ENCODE results near the gene NCKAP1.
A peak's percentile ranks its signal among the peaks of the same experiment; 100 is the strongest.

The NCKAP1 gene

GRCh38 chr2:183035298-183035953 is 2.8 kb downstream of the NCKAP1 start:
- Histone ChIP-seq H3K4me1 (ENCODE audit: control insufficient read depth, insufficient read depth, low read length) (peaks cover 17% of the 10 kb centered on the region), H3K9me3 (ENCODE audit: control insufficient read depth, insufficient read depth, low read length) (no peaks in the 10 kb centered on the region), H3K36me3 (ENCODE audit: control insufficient read depth, insufficient read depth, low read length) (no peaks in the 10 kb centered on the region), H3K9ac (ENCODE audit: low read depth, low read length) (no peak overlapping the region), H3K4me3 (ENCODE audit: low read depth, low read length) (peak overlapping the region; percentile 61), H3K27me3 (ENCODE audit: control insufficient read depth, insufficient read depth, low read length) (peaks cover 8% of the 10 kb centered on the region)

DNA sequence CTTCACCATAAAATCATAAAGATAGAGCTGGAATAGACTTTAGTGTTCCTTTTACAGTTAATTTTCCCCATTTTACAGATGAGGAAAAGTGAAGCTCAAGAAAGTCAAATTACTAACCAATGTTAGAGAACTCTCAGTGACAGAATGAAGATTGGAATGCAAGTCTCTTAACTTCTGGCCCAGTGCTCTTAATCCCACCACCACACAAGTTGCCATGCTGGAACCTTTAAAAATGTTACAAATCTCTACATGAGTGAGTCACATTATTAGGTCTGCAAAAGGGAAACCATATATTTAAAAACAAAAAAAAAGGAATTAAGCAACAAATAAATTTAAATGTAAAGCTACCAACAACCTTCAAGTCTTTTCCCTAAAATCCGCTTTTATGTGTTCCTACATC is 3.5 kb downstream of the NCKAP1 start:
- Histone ChIP-seq H3K9me3 (ENCODE audit: control insufficient read depth, insufficient read depth, low read length) (no peaks in the 10 kb centered on the region), H3K36me3 (ENCODE audit: control insufficient read depth, insufficient read depth, low read length) (no peaks in the 10 kb centered on the region), H3K4me1 (ENCODE audit: control insufficient read depth, insufficient read depth, low read length) (peaks cover 17% of the 10 kb centered on the region), H3K27me3 (ENCODE audit: control insufficient read depth, insufficient read depth, low read length) (peaks cover 8% of the 10 kb centered on the region), H3K9ac (ENCODE audit: low read depth, low read length) (no peak overlapping the region), H3K4me3 (ENCODE audit: low read depth, low read length) (no peak overlapping the region)

DNA sequence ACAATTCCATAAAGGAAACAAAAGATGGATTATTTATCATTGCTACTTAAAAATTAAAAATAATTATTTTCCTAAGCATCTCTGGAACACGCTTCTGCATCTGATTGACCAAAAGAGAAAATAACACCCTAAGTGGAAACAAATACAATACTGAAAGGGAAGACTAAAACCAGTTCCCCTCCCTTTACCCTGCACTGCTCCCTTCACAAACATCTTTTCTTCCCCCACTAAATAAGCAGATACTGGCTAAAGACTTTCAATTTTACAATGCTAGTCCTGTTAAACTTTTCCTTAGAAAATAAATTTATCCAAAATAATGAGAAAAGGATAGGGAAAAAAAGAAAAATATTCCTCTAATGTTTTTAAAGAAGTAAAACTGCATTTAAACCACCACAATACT is 4.3 kb downstream of the NCKAP1 start:
- Histone ChIP-seq H3K9me3 (ENCODE audit: control insufficient read depth, insufficient read depth, low read length) (no peaks in the 10 kb centered on the region), H3K9ac (ENCODE audit: low read depth, low read length) (no peak overlapping the region), H3K4me3 (ENCODE audit: low read depth, low read length) (no peak overlapping the region), H3K27me3 (ENCODE audit: control insufficient read depth, insufficient read depth, low read length) (peaks cover 1% of the 10 kb centered on the region), H3K36me3 (ENCODE audit: control insufficient read depth, insufficient read depth, low read length) (no peaks in the 10 kb centered on the region), H3K4me1 (ENCODE audit: control insufficient read depth, insufficient read depth, low read length) (peaks cover 15% of the 10 kb centered on the region)

DNA sequence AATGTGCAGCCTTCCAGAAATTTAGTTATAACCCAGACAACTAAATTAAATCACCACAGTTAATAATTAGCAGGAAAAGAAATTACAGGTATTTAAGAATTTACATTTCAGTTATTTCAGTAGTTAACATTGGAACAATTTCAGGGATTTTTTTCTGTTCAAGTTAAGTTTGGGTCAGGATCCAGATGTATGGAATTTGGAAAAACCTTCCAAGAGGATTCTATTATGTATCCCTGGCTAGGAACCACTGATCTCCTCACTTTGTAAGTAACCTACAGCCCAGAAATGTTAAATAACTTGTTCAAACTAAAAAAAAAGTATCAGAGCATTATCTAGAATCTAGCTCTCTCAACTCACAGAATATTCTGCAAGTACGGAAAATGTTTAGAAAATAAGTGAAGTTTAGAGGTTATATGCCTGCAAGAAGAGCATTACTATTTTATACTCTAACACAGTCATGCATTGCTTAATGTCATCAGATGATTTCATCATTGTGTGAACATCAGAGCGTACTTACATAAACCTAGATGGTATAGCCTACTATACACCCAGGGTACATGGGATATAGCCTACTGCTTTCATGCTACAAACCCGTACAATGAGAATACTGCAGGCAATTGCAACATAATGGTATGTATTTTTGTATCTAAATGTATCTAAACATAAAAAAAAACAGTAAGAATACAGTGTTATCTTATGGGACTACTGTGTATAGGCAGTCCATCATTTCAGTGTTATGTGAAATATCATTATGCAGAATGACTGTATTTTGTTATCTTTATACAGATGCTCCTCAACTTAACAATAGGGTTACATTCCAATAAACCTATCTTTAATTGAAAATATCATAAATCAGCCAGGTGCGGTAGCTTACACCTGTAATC is 6.1 kb downstream of the NCKAP1 start:
- no peaks in the 10 kb centered on the region for H3K27me3 ChIP-seq (ENCODE audit: control insufficient read depth, insufficient read depth, low read length)
- no peaks in the 10 kb centered on the region for H3K9me3 ChIP-seq (ENCODE audit: control insufficient read depth, insufficient read depth, low read length)
- H3K36me3 ChIP-seq (ENCODE audit: control insufficient read depth, insufficient read depth, low read length) = no peaks in the 10 kb centered on the region
- no peak overlapping the region for H3K9ac ChIP-seq (ENCODE audit: low read depth, low read length)
- peaks cover 14% of the 10 kb centered on the region for H3K4me1 ChIP-seq (ENCODE audit: control insufficient read depth, insufficient read depth, low read length)
- no peak overlapping the region for H3K4me3 ChIP-seq (ENCODE audit: low read depth, low read length)

- Histone ChIP-seq H3K9me3 (ENCODE audit: control insufficient read depth, insufficient read depth, low read length) (no peaks in the 10 kb centered on the region), H3K4me3 (ENCODE audit: low read depth, low read length) (no peak overlapping the region), H3K36me3 (ENCODE audit: control insufficient read depth, insufficient read depth, low read length) (no peaks in the 10 kb centered on the region), H3K4me1 (ENCODE audit: control insufficient read depth, insufficient read depth, low read length) (peaks cover 4% of the 10 kb centered on the region), H3K9ac (ENCODE audit: low read depth, low read length) (no peak overlapping the region), H3K27me3 (ENCODE audit: control insufficient read depth, insufficient read depth, low read length) (no peaks in the 10 kb centered on the region)
These were observed 9.0 kb downstream of the NCKAP1 start for GRCh38 chr2:183029219-183029618.

- no peaks in the 10 kb centered on the region for H3K27me3 ChIP-seq (ENCODE audit: control insufficient read depth, insufficient read depth, low read length)
- no peaks in the 10 kb centered on the region for H3K36me3 ChIP-seq (ENCODE audit: control insufficient read depth, insufficient read depth, low read length)
- H3K9ac ChIP-seq (ENCODE audit: low read depth, low read length) = no peak overlapping the region
- no peak overlapping the region for H3K4me3 ChIP-seq (ENCODE audit: low read depth, low read length)
- no peaks in the 10 kb centered on the region for H3K9me3 ChIP-seq (ENCODE audit: control insufficient read depth, insufficient read depth, low read length)
- no peaks in the 10 kb centered on the region for H3K4me1 ChIP-seq (ENCODE audit: control insufficient read depth, insufficient read depth, low read length)
These were observed 10.1 kb downstream of the NCKAP1 start for GRCh38 chr2:183028108-183028507.

DNA sequence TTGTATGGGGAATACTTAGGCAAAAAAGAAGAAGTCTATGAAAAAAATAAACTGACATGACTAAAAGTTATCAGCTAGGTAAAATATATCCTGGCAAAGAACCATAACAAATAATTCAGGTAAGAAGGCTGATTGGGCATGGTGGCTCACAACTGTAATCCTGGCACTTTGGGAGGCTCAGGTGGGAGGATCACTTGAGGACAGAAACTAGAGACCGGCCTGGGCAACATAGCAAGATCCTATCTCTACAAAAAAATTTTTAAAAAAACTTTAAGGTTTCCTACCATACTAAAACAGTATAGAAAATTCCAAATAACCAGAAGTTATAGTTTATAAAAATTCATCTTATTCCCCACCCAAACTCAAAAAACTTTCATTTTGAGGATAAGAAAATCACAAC is 10.8 kb downstream of the NCKAP1 start:
- Histone ChIP-seq H3K4me3 (ENCODE audit: low read depth, low read length) (no peak overlapping the region), H3K36me3 (ENCODE audit: control insufficient read depth, insufficient read depth, low read length) (no peaks in the 10 kb centered on the region), H3K9ac (ENCODE audit: low read depth, low read length) (no peak overlapping the region), H3K9me3 (ENCODE audit: control insufficient read depth, insufficient read depth, low read length) (no peaks in the 10 kb centered on the region), H3K27me3 (ENCODE audit: control insufficient read depth, insufficient read depth, low read length) (no peaks in the 10 kb centered on the region), H3K4me1 (ENCODE audit: control insufficient read depth, insufficient read depth, low read length) (no peaks in the 10 kb centered on the region)

- Histone ChIP-seq H3K4me1 (ENCODE audit: control insufficient read depth, insufficient read depth, low read length) (no peaks in the 10 kb centered on the region), H3K9me3 (ENCODE audit: control insufficient read depth, insufficient read depth, low read length) (no peaks in the 10 kb centered on the region), H3K4me3 (ENCODE audit: low read depth, low read length) (no peak overlapping the region), H3K36me3 (ENCODE audit: control insufficient read depth, insufficient read depth, low read length) (no peaks in the 10 kb centered on the region), H3K9ac (ENCODE audit: low read depth, low read length) (no peak overlapping the region), H3K27me3 (ENCODE audit: control insufficient read depth, insufficient read depth, low read length) (no peaks in the 10 kb centered on the region)
These were observed 11.8 kb downstream of the NCKAP1 start for GRCh38 chr2:183026424-183026823.

GRCh38 chr2:183025993-183026392 is 12.3 kb downstream of the NCKAP1 start:
- H3K27me3 ChIP-seq (ENCODE audit: control insufficient read depth, insufficient read depth, low read length) = no peaks in the 10 kb centered on the region
- no peaks in the 10 kb centered on the region for H3K9me3 ChIP-seq (ENCODE audit: control insufficient read depth, insufficient read depth, low read length)
- H3K9ac ChIP-seq (ENCODE audit: low read depth, low read length) = no peak overlapping the region
- no peaks in the 10 kb centered on the region for H3K4me1 ChIP-seq (ENCODE audit: control insufficient read depth, insufficient read depth, low read length)
- H3K36me3 ChIP-seq (ENCODE audit: control insufficient read depth, insufficient read depth, low read length) = no peaks in the 10 kb centered on the region
- no peak overlapping the region for H3K4me3 ChIP-seq (ENCODE audit: low read depth, low read length)

- Histone ChIP-seq H3K9ac (ENCODE audit: low read depth, low read length) (no peak overlapping the region), H3K4me1 (ENCODE audit: control insufficient read depth, insufficient read depth, low read length) (no peaks in the 10 kb centered on the region), H3K9me3 (ENCODE audit: control insufficient read depth, insufficient read depth, low read length) (no peaks in the 10 kb centered on the region), H3K4me3 (ENCODE audit: low read depth, low read length) (no peak overlapping the region), H3K36me3 (ENCODE audit: control insufficient read depth, insufficient read depth, low read length) (no peaks in the 10 kb centered on the region), H3K27me3 (ENCODE audit: control insufficient read depth, insufficient read depth, low read length) (no peaks in the 10 kb centered on the region)
These were observed 13.7 kb downstream of the NCKAP1 start for GRCh38 chr2:183024339-183025095.

- no peaks in the 10 kb centered on the region for H3K9me3 ChIP-seq (ENCODE audit: control insufficient read depth, insufficient read depth, low read length)
- no peaks in the 10 kb centered on the region for H3K36me3 ChIP-seq (ENCODE audit: control insufficient read depth, insufficient read depth, low read length)
- no peaks in the 10 kb centered on the region for H3K4me1 ChIP-seq (ENCODE audit: control insufficient read depth, insufficient read depth, low read length)
- no peak overlapping the region for H3K9ac ChIP-seq (ENCODE audit: low read depth, low read length)
- no peak overlapping the region for H3K4me3 ChIP-seq (ENCODE audit: low read depth, low read length)
- no peaks in the 10 kb centered on the region for H3K27me3 ChIP-seq (ENCODE audit: control insufficient read depth, insufficient read depth, low read length)
These were observed 15.5 kb downstream of the NCKAP1 start for GRCh38 chr2:183022711-183023110.

All from iPS-15b (cell line).